Measurements from ENCODE around the gene ANP32D. TPM values are rescaled to one million over a fixed set of nuclear protein-coding genes. Genes with fewer than 3 reads are reported as not detected.
"Not testable (repeated sequence)": the region's sequence is repeated elsewhere in the genome, so short reads cannot be mapped to it uniquely, and the experiment has no call there.

The ANP32D gene
- total RNA-seq, 3 donors from 2014 or later: 0.59 TPM; not detected in 2

- no peak for DNase-seq (ENCODE audit: low spot score in 2 of 2)
- Histone ChIP-seq H3K27ac (no peak overlapping the region), H3K36me3 (no peaks in the 10 kb centered on the region), H3K9me3 (no peaks in the 10 kb centered on the region), H3K27me3 (no peaks in the 10 kb centered on the region), H3K4me3 (no peak overlapping the region), H3K4me1 (no peaks in the 10 kb centered on the region)
- TF ChIP-seq POLR2AphosphoS5 (IDR thresholded peaks at IDR 0.05) (no peak), POLR2A (IDR thresholded peaks at IDR 0.05) (no peak), CTCF (IDR thresholded peaks at IDR 0.05) (no peak)
- intact Hi-C loops (cut with DNase I; ENCODE audit: low total_unique reads): no loop called here
These were observed 30.0 kb upstream of the ANP32D start for GRCh38 chr12:48442179-48442847.

GRCh38 chr12:48445538-48445937 is 26.8 kb upstream of the ANP32D start:
- TF ChIP-seq CTCF (IDR thresholded peaks at IDR 0.05) (no peak), POLR2A (IDR thresholded peaks at IDR 0.05) (no peak), POLR2AphosphoS5 (IDR thresholded peaks at IDR 0.05) (no peak)
- H3K27me3 ChIP-seq: no peaks in the 10 kb centered on the region
- intact Hi-C loops (cut with DNase I; ENCODE audit: low total_unique reads): no loop called here

GRCh38 chr12:48446161-48446776 is 26.1 kb upstream of the ANP32D start:
- no peaks in the 10 kb centered on the region for H3K36me3 ChIP-seq
- TF ChIP-seq POLR2A (IDR thresholded peaks at IDR 0.05) (no peak), CTCF (IDR thresholded peaks at IDR 0.05) (no peak), POLR2AphosphoS5 (IDR thresholded peaks at IDR 0.05) (no peak)
- no peak overlapping the region for H3K27ac ChIP-seq
- no peak for DNase-seq (ENCODE audit: low spot score in 2 of 2)
- no peaks in the 10 kb centered on the region for H3K4me1 ChIP-seq
- intact Hi-C loops (cut with DNase I; ENCODE audit: low total_unique reads): no loop called here
- H3K27me3 ChIP-seq: no peaks in the 10 kb centered on the region
- H3K9me3 ChIP-seq: no peaks in the 10 kb centered on the region
- no peak overlapping the region for H3K4me3 ChIP-seq

More at GRCh38 chr12:48445538-48445937, 26.8 kb upstream of the ANP32D start:
- H3K4me3 ChIP-seq: no peak overlapping the region
- no peak for DNase-seq (ENCODE audit: low spot score in 2 of 2)
- H3K36me3 ChIP-seq: no peaks in the 10 kb centered on the region
- no peaks in the 10 kb centered on the region for H3K9me3 ChIP-seq
- no peak overlapping the region for H3K27ac ChIP-seq
- H3K4me1 ChIP-seq: no peaks in the 10 kb centered on the region

GRCh38 chr12:48447755-48448154 is 24.6 kb upstream of the ANP32D start:
- no peak overlapping the region for H3K27ac ChIP-seq
- no peak for DNase-seq (ENCODE audit: low spot score in 2 of 2)
- H3K4me3 ChIP-seq: no peak overlapping the region
- TF ChIP-seq CTCF (IDR thresholded peaks at IDR 0.05) (no peak), POLR2A (IDR thresholded peaks at IDR 0.05) (no peak), POLR2AphosphoS5 (IDR thresholded peaks at IDR 0.05) (no peak)
- no peaks in the 10 kb centered on the region for H3K36me3 ChIP-seq
- intact Hi-C loops (cut with DNase I; ENCODE audit: low total_unique reads): no loop called here
- no peaks in the 10 kb centered on the region for H3K4me1 ChIP-seq
- no peaks in the 10 kb centered on the region for H3K27me3 ChIP-seq
- H3K9me3 ChIP-seq: no peaks in the 10 kb centered on the region

- Histone ChIP-seq H3K27ac (no peak overlapping the region), H3K36me3 (no peaks in the 10 kb centered on the region), H3K9me3 (no peaks in the 10 kb centered on the region), H3K4me1 (no peaks in the 10 kb centered on the region), H3K4me3 (no peak overlapping the region), H3K27me3 (no peaks in the 10 kb centered on the region)
- intact Hi-C loops (cut with DNase I; ENCODE audit: low total_unique reads): no loop called here
- TF ChIP-seq CTCF (IDR thresholded peaks at IDR 0.05): no peak
- no peak for TF ChIP-seq POLR2AphosphoS5 (IDR thresholded peaks at IDR 0.05)
- no peak for TF ChIP-seq POLR2A (IDR thresholded peaks at IDR 0.05)
- DNase-seq (ENCODE audit: low spot score in 2 of 2): no peak
These were observed 21.0 kb upstream of the ANP32D start for GRCh38 chr12:48451372-48451771.

- H3K27me3 ChIP-seq; H3K36me3 ChIP-seq; intact Hi-C loops (cut with DNase I; ENCODE audit: low total_unique reads); H3K27ac ChIP-seq; H3K4me3 ChIP-seq; H3K4me1 ChIP-seq; DNase-seq (ENCODE audit: low spot score in 2 of 2); H3K9me3 ChIP-seq: not testable (repeated sequence)
These were observed 19.4 kb upstream of the ANP32D start for GRCh38 chr12:48452961-48453360.

All from breast epithelium (tissue), 4 donors.